Amygdala (tissue), 56 donors: ENCODE results near the gene RAB3IL1.
"Not testable (repeated sequence)": the region's sequence is repeated elsewhere in the genome, so short reads cannot be mapped to it uniquely, and the experiment has no call there.

Experiments
- DNase-seq, 56 donors: peaks; one replicate each; lab custom pipeline; 2025; lab: John Stamatoyannopoulos, UW

Gene RAB3IL1

DNA sequence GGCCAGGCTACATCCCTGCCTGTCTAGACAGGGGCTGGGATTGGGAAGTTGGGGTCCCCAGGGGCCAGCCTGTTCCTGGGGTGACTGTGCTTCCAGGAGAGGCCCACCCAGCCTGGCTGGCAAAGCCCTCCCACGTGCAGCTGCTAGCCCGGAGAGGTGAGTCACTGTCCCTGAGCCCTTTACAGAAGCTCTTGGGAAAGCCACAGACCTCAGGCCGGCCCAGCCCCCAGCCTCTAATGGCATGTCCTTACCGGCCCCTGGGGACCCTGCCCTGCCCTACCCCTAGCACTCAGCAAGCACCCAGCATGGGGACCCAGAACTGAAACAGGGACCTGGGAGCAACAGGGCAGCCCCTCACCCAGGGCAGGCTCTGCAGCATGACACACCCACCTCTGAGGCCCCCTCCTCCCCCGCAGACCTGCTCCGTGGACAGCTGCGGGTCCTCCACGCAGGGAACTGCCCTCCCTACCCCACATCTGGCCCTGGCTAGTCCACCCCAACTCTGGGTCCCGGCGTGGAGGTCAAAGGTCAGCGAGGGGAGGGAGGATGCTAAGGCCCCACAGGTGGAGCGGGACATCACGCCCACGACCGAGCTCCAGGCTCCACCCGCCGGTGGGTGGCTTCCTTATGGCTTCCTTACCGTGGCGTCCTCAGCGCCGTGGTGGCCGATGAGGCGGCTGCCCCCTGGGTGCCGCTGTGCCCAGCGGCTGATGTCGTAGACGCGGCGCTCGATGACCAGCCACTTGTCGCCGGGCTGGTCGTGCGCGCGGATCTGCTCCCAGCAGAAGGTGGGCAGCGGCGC is 26.6 kb downstream of the RAB3IL1 start:
- peak in 19 of 56 donors; percentile 17 to 80 (median 50) for DNase-seq

DNA sequence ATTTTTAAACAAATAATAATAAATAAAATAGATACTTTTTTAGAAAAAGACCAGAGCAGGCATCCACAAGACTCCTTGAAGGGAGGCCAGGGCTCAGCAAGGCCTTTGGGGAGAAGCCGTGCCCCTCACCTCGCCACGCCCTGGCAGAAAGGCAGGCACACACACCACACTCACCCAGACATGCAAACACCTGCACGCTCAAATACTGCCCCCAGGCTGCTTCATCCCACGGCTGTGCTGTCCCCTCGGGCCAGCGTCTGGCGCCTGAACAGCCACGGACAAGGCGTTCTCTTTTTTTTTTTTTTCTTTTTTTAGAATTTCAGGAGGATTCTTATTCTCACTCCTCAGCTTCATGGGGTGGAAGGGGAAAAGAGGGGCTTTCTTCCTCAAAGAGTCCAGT is 27.5 kb downstream of the RAB3IL1 start:
- DNase-seq, result no peak

DNA sequence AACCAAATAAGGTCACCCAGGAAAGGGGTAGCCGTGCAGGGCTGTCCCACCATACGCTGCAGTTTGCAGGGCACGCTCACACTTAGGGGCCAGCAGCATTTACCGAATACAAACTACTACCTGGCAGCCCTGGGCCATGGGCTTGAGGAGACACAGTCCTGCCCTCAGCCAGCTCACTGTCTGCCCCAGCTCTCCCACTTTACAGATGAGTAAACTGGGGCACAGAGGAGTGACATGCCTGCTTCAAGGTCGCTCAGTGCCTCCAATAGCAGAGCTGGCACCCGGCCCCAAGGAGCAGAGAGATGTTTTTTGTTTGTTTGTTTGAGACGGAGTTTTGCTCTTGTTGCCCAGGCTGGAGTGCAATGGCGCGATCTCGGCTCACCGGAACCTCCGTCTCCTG is 28.8 kb downstream of the RAB3IL1 start:
- DNase-seq, result no peak

DNA sequence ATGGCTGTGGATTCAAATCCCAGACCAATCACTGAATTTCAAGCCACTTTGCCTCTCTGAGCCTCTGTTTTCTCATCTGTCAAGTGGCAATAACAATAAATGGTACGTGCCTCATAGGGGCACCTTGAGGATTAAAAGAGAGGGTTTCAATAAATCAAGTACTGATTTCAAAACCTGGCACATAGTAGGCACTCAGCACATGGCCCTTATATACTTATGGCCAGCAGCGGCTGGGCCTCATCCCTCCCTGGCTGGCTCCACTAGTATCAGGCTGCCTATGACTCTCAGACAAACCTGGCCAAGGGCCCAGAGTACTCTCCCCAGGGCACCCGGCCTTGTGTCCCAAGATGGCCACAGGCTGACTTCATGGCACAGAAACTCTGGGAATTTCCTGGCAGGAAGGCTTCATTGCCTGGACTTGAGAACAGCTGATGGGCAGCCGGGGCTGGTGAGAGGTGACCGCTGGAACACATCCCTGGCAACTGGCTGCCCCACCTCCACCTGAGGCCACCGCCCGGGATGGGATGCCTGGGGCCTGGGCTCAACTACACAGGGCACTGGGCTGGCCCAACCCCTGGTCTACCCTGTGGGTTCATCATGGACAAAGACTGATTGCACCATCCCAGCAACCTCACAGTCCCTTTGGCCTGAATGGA is 29.4 kb downstream of the RAB3IL1 start:
- DNase-seq, result peak in 4 of 56 donors; percentile 14 to 47 (median 29)

DNA sequence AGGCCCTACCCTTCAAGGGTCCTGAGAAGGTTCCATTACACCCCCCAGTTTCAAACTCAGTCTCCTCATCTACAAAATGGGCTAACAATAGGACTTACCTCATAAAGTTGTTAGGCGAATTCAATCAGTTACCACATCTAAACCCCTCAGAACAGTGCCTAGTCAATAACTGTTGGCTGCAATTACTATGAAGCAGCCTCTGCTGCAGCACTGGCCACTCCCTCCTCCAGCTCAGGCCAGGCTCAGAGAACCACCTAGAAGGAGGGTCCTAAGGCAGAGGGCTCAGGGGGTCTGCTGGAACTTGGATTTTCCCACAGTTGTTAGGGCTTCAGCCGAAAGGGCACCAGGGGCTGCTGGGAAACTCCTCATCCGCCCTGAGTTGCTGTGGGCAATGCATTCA is 30.7 kb downstream of the RAB3IL1 start:
- no peak for DNase-seq

DNA sequence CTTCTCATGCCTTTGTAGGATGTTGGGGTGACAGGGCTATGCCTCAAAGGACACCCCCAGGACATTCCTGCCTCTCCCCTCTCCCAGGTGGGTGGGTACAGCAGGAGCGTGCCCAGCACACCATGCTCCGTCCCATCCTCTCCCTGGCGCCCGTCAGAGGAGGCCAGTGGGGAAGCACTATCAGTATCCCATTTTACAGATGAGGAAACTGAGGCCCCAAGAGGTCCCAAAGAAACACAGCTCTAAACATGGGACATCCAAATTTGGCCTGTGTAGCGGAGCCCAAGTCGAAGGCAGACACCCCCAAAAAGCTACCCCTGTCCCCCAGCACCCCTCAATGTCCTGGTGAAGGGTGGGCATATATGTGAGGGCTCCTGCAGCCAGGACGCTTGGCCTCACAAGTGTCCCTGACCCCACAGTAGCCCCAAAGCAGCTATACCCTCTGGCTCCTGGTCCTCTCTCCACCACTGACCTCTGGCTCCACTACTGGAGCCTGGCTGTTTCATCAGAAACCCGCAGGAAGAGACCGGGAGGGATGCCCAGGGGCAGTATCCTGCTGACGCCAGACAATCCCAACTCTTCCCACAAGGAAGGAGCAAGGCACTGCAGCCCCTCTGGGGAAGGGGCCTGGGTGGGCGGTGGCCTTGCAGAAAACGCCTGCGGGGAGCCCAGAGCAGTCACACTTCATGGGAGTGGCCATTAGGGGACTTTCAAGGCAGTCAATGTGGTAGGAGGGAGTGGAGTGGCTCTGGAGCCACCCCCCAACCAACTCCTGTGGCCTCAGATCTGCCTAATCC is 31.4 kb downstream of the RAB3IL1 start:
- DNase-seq, result no peak

DNA sequence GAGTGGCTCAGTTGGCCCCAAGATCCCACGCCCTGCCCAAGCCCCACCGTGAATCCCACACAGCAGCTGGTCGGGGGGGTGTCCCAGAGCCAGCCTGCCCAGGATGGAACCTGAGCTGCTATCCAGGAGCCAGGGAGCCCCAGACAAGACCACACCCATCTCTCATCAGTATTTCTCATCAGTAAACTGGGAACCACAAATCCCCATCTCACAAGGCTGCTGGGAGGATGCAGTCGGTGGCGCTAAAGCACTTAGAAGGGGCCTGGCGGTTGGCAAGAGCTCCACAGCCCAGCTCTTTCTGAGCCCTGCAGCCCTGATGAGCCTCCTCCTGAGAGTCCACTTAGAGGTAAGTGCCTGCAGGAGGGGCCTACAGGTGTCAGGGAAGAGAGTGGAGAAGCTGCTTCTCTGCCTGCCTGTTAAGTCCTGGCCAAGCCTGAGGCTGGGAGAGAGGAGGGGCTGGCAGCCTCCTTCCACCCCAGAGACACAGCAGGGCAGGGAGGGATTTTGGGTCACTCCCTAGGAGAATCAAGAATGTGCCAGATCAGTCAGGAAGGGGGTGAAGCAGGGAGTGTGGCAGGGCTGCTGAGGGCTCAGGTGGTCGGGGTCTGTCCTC is 32.1 kb downstream of the RAB3IL1 start:
- no peak for DNase-seq

DNA sequence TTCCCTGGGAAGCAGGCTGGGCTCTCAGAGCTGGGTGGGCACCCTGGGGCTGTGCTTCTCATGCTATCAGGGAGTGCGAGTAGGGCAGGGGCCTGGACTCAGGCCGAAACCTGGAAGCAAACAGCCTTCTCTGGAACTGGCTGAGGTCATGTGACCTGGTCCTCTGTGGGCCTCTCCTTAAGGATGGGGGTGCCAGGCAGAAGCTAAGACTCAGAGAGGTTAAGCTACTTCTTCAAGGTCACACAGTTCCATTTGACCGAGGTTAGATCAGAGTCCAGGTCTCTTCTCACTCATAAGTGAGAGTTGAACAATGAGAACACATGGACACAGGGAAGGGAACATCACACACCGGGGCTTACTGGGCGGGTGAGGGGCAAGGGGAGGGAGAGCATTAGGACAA is 33.4 kb downstream of the RAB3IL1 start:
- no peak for DNase-seq

DNA sequence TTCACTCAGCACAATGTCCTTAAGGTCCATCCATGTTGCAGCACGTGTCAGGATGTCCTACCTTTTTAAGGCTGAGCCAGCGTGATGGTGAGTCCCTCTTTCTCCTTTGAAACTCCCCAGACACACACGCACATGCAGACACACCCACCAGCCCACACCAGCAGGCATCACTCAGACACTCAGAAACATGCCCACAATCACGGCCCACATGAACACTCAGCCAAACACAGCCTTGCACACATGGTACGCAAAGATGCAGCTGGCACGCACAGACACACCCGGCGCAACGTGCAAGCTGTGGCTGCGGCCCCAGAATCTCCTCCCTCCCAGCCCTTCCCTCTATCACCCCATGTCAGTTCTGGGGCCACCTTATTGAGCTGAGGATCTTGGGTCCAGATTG is 34.0 kb downstream of the RAB3IL1 start:
- DNase-seq, result peak in 13 of 56 donors; percentile 9 to 64 (median 31)

DNA sequence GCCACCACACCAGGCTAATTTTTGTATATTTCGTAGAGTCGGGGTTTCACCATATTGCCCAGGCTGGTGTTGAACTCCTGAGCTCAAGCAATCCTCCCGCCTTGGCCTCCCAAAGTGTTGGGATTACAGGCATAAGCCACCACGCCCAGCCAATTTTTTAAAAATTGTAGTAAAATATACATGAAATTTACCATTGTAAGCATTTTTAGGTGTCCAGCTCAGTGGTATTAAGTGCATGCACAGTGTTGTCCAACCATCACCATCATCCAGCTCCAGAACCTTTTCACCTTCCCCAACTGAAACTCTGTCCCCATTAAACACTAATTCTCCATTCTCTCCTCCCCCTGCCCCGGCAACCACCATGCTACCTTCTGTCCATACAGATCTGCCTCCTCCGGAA is 34.5 kb downstream of the RAB3IL1 start:
- DNase-seq, result no peak

DNA sequence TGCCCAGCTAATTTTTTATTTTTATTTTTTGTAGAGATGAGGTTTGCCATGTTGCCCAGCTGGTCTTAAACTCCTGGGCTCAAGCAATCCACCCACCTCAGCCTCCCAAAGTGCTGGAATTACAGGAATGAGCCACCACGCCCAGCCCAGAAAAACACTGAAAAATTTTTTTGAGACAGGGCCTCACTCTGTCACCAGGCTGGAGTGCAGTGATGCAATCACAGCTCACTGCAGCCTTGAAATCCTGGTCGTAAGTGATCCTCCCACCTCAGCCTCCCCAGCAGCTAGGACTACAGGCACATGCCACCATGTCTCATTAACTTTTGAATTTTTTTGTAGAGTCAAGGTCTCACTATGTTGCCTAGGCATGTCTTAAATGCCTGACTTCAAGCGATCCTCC is 35.1 kb downstream of the RAB3IL1 start:
- DNase-seq, result not testable (repeated sequence)

DNA sequence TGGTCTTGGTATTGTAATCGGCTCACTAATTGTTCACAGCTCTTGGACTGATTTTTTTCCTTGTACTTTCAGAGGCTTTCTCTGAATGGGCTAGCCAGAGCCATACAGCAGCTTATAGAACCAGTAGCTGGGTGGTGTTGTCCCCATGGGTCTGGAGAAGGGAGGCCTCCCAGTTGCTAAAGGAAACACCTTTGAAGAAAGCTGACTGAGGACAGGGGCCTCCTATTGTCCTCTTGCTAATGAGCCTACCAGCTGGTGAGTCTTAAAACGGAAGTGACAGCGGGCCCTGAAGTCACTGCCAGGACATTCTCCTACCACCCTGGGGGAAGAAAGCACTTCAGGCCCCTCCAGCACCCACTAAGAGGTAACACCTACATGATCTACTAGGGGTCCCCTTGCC is 36.0 kb downstream of the RAB3IL1 start:
- no peak for DNase-seq

DNA sequence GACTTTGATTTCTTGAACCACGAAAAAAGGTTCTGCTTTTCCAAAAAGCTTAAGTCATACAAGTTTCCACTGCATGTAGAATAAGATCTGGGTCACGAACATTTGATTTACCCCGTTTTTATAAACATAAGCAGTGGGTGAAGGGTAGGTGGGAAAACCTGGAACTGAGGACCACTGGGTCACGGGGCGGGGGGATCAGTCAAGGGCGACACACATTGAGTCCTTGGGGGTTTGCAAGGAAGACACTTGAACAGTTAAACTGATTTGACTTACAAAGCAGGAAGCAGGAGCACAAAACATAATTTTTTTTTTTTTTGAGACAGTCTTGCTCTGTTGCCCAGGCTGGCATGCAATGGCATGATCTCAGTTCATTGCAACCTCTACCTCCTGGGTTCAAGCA is 36.9 kb downstream of the RAB3IL1 start:
- no peak for DNase-seq

DNA sequence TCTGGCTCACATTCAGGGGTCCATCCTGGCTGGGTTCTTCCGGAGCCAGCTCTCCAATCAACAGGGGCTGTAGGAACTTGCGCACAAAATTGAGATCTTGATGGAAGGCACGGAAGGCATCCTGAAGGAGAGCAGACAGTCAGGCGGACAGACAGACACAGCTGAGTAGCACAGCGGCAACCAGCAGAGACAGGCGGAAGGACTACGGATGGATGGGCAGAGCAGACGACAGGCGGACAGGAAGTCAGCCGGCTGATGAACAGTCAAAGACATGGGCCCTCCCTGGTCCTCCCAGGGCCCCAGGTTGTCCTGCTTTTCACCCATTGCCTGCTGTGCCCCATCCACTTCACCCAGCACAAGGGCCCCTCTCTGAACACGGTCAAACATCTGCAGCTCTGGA is 37.3 kb downstream of the RAB3IL1 start:
- DNase-seq, result no peak

DNA sequence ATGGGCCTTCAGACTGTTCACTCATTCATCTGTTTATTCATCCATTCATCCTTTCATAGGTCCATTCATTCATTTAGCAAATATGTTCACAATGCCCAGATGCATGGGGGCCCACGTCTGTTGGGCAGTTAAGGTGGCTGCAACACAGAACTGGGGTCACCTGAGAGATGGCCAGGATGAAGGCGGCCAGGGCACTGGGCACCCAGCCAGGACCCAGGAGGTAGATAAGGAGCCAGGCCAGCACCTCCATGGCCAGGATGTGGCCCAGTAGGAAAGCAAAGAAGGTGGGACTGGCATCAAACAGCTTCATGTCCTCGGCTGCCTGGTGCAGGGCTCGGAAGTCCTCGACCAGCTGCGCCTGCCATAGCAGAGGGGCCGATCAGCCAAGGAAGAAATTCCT is 38.2 kb downstream of the RAB3IL1 start:
- no peak for DNase-seq

DNA sequence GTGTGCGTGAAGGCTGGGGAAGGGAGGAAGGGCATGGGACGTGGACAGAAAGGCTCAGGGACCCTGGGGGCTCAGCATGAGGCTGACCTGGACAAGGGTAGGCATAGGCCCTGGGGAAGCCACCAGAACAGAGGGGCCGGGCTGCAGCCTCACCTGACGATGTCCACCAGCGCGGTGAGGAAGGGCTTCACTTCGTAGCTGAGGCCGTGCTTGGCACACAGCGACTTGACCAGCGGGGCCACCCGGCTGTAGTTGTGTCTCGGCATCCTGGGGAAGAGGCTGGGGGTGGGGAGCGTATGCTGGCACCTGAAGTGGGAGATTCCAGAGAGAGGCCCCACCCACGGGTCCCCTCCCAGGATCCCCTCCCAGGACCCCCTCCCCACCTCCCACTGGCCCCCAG is 41.7 kb downstream of the RAB3IL1 start:
- no peak for DNase-seq

DNA sequence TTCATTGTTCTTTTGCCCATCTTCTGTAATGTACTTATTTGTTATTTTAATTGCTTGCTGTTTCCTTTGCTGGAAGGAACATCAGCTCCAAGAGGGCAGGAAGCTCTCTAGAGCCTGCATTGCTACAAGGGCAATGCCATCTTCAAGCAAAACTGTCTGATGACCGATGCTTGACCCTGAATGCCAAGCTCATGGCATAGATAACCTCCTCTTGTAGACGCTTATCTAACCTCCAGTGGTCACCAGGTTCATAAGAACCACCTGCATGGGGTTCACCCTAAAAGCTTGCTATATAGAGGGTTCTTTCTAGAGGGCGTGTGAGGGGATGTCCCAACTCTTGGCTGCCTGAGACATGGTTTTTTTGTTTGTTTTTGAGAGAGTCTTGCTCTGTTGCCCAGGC is 42.5 kb downstream of the RAB3IL1 start:
- no peak for DNase-seq

DNA sequence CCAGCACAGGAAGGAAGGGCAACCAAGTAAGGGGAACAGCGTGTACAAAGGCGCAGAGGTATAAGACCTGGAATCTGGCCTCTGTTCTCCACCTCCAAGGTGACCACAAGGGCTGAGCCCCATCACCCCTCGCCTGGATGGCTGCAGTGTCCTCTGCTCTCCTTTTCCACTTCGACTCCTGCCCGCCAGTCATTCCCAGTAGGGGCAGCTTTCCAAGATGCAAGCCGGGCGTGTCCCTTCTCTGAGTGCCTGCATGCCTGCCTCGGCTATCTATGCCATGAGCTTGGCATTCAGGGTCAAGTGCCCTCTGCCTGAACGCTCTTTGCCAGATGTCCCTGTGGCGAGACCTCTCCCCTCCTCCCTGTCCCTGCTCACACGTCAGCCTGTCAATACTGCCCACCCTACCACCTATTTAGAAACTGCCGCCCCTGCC is 43.0 kb downstream of the RAB3IL1 start:
- DNase-seq, result no peak

DNA sequence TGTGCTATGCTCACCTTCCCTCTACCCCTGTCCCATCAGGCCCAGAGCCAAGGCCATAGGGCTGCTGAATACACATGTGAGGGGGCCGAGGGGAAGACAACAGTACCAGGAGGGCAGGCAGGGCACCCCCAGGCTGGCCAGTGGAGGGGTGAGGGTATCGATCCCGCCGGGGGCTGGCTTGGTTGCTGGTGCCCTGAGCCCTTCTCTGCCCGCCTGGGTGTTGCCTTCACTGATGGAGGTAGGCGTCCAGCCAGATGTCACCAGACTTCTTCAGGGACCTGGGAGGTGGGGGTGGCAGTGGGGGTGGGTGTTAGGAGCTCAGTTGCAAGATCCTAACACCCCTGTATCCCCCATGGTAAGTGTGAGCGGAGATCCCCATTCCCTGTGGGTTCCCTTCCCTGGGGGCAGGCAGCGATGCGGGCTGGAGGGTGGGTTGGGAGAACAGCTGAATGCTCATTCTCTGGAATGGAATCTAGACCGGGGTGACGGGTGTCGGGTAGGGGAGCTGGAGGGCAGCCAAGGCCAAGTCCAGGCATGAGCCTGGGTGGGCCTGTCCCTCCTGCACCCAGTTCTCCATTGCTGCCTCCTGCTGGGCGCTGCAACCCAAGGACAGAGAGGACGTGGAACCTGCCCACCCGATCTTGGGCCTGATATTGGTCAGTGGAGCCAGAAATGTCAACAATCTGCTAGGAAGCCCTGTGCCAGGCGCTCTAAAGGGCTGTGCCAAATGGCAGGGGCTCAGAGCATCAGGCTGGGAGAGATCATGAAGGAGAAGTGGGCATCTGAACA is 43.6 kb downstream of the RAB3IL1 start:
- no peak for DNase-seq

DNA sequence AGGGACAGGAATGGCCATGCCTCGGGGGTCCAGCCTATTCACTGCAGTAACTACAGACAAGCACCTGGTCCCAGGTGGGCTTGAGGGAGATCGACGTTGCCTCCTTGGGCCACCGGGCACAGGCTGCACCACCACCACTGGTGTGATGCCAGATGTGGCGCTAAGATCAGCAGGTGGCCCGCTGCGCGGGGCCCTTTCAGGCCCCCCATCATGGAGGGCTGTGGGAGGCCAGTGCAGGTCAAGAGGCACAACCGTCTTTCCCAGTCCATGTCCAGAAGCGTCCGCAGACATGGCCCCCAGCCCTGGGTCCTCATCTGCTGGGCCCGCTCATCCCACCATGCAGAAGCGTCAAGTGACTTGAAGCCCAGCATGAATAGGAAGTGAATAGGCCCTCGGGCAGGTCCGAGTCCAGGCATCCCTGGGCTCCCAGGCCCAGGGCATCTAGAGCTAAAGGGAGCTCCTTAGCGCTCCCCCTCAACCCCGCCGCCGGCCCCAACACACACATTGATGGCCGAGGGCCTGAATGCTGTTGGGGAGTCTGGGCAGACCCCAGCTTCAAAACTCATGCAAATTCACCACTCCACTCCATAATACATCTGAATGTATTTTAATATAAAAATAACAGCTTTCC is 44.3 kb downstream of the RAB3IL1 start:
- no peak for DNase-seq
